Neural crest cell (in vitro differentiated cells): ENCODE results near the gene SPESP1. TPM values are rescaled to one million over a fixed set of nuclear protein-coding genes. Genes with fewer than 3 reads are reported as not detected.
"Not testable (repeated sequence)": the region's sequence is repeated elsewhere in the genome, so short reads cannot be mapped to it uniquely, and the experiment has no call there.

Experiments
- DNase-seq: peaks from one replicate; pipeline ENCODE4 v3.0.0; 2021; ENCODE audit warnings: low read depth, mixed read lengths, low spot score
- H3K27ac Mint-ChIP-seq: one replicate; pipeline ENCODE4 v1.8.0; 2021; ENCODE audit warnings: mild to moderate bottlenecking, mixed read lengths; ENCODE audit not compliant: unreplicated experiment
- H3K27me3 Mint-ChIP-seq: 2 replicates; pipeline ENCODE4 v1.8.0; 2021; ENCODE audit warnings: low read depth, mild to moderate bottlenecking, mixed read lengths
- H3K36me3 Mint-ChIP-seq: 2 replicates; pipeline ENCODE4 v1.8.0; 2021; ENCODE audit warnings: low read depth, mild to moderate bottlenecking, mixed read lengths
- H3K4me1 Mint-ChIP-seq: 2 replicates; pipeline ENCODE4 v1.8.0; 2021; ENCODE audit warnings: mixed read lengths
- H3K4me3 Mint-ChIP-seq: one replicate; pipeline ENCODE4 v1.8.0; 2021; ENCODE audit warnings: mild to moderate bottlenecking, mixed read lengths
- H3K9me3 Mint-ChIP-seq: 2 replicates; pipeline ENCODE4 v1.8.0; 2021; ENCODE audit warnings: mixed read lengths
- CTCF ChIP-seq: fragments of 200-600 bp; sonication (generic); conservative IDR thresholded peaks from 2 replicates; pipeline ENCODE4 v1.5.0; 2021; ENCODE audit warnings: antibody characterized with exemption, mild to moderate bottlenecking
- total RNA-seq: library from RNA; stranded (reverse); gene quantifications from 2 replicates; pipeline ENCODE4 v1.2.1, GENCODE V29; 2021

The SPESP1 gene
- total RNA-seq, 1 donor from 2014 or later, result not detected

- Mint-ChIP-seq H3K27me3 (peaks cover 10% of the 10 kb centered on the region), H3K36me3 (no peaks in the 10 kb centered on the region), H3K4me1 (no peaks in the 10 kb centered on the region), H3K27ac (no peak overlapping the region), H3K4me3 (no peak overlapping the region), H3K9me3 (peaks cover 13% of the 10 kb centered on the region)
- no peak for DNase-seq
- no peak for TF ChIP-seq CTCF
Observed at GRCh38 chr15:68957696-68958095, 27.4 kb downstream of the SPESP1 start.

GRCh38 chr15:68958597-68958996 lies 28.3 kb downstream of the SPESP1 start:
- Mint-ChIP-seq H3K27me3 (peaks cover 14% of the 10 kb centered on the region), H3K36me3 (peaks cover 3% of the 10 kb centered on the region), H3K4me3 (no peak overlapping the region), H3K27ac (no peak overlapping the region), H3K4me1 (no peaks in the 10 kb centered on the region), H3K9me3 (peaks cover 16% of the 10 kb centered on the region)
- DNase-seq, result no peak
- TF ChIP-seq CTCF, result no peak

GRCh38 chr15:68962465-68962864 lies 32.1 kb downstream of the SPESP1 start:
- Mint-ChIP-seq H3K4me3 (no peak overlapping the region), H3K27ac (no peak overlapping the region), H3K36me3 (peaks cover 15% of the 10 kb centered on the region), H3K27me3 (peaks cover 20% of the 10 kb centered on the region), H3K9me3 (peaks cover 22% of the 10 kb centered on the region), H3K4me1 (no peaks in the 10 kb centered on the region)
- TF ChIP-seq CTCF, result no peak
- DNase-seq, result no peak

- H3K27ac Mint-ChIP-seq, DNase-seq, H3K4me3 Mint-ChIP-seq, H3K4me1 Mint-ChIP-seq: not testable (repeated sequence)
- Mint-ChIP-seq H3K9me3 (peaks cover 24% of the 10 kb centered on the region), H3K27me3 (peaks cover 20% of the 10 kb centered on the region), H3K36me3 (peaks cover 15% of the 10 kb centered on the region)
Observed at GRCh38 chr15:68963719-68964118, 33.4 kb downstream of the SPESP1 start.

GRCh38 chr15:68966996-68967395 lies 36.7 kb downstream of the SPESP1 start:
- TF ChIP-seq CTCF, result no peak
- DNase-seq, result no peak
- Mint-ChIP-seq H3K36me3 (peaks cover 15% of the 10 kb centered on the region), H3K9me3 (peaks cover 23% of the 10 kb centered on the region), H3K27ac (no peak overlapping the region), H3K27me3 (peaks cover 16% of the 10 kb centered on the region), H3K4me3 (no peak overlapping the region), H3K4me1 (no peaks in the 10 kb centered on the region)

- peaks cover 15% of the 10 kb centered on the region for H3K36me3 Mint-ChIP-seq
- peaks cover 22% of the 10 kb centered on the region for H3K9me3 Mint-ChIP-seq
- H3K4me1 Mint-ChIP-seq, result no peaks in the 10 kb centered on the region
- H3K27ac Mint-ChIP-seq, result no peak overlapping the region
- no peak overlapping the region for H3K4me3 Mint-ChIP-seq
- DNase-seq, result no peak
- TF ChIP-seq CTCF, result no peak
- H3K27me3 Mint-ChIP-seq, result peaks cover 9% of the 10 kb centered on the region
Observed at GRCh38 chr15:68967948-68968347, 37.6 kb downstream of the SPESP1 start.
